ENCODE measurements around the gene RBFOX2. TPM values are rescaled to one million over a fixed set of nuclear protein-coding genes. Genes with fewer than 3 reads are reported as not detected.

RBFOX2 gene
- total and polyA plus RNA-seq, 2 donors (not counting 1 experiment from before 2014, with no cell fraction given) = not detected

- Histone ChIP-seq H3K36me3 (replicated peaks in 1 of 2; ENCODE audit: control extremely low read depth in 1 of 2, control insufficient read depth in 1 of 2, extremely low read depth in 1 of 2, insufficient read depth in 2 of 2, low read length in 1 of 2) (no peaks in the 10 kb centered on the region), H2AFZ (ENCODE audit: insufficient read depth, low read depth, low read length, poor library complexity, severe bottlenecking) (no peak overlapping the region), H4K20me1 (ENCODE audit: control insufficient read depth, insufficient read depth, low read length, poor library complexity, severe bottlenecking) (no peaks in the 10 kb centered on the region), H3K79me2 (ENCODE audit: control insufficient read depth, insufficient read depth, low read length) (no peaks in the 10 kb centered on the region), H3K9ac (ENCODE audit: low read length) (no peak overlapping the region), H3K9me3 (ENCODE audit: control extremely low read depth in 1 of 3, control insufficient read depth in 2 of 3, insufficient read depth in 1 of 3, low read length in 2 of 3) (no peaks in the 10 kb centered on the region), H3K27ac (ENCODE audit: low read length in 2 of 2) (no peak overlapping the region), H3K4me2 (replicated peaks; ENCODE audit: low read depth, low read length, poor library complexity, severe bottlenecking) (no peak overlapping the region), H3K4me1 (ENCODE audit: control insufficient read depth in 2 of 2, insufficient read depth in 2 of 2, low read length in 2 of 2) (peaks cover 0 to 6% of the 10 kb centered on the region in 2 donors), H3K27me3 (replicated peaks in 1 of 4; ENCODE audit: control extremely low read depth in 1 of 4, control insufficient read depth in 3 of 4, insufficient read depth in 4 of 4, low read length in 3 of 4) (peaks cover 0 to 17% (median 13%) of the 10 kb centered on the region in 4 experiments), H3K4me3 (ENCODE audit: control extremely low read depth in 1 of 5, extremely low read depth in 1 of 5, insufficient read depth in 1 of 5, low read depth in 2 of 5, low read length in 4 of 5) (no peak overlapping the region)
- POLR2A ChIA-PET = no interaction called here
- TF ChIP-seq EZH2 (IDR thresholded peaks at IDR 0.05; ENCODE audit: borderline replicate concordance, insufficient read depth, low read depth, low read length, poor library complexity, severe bottlenecking) = no peak
- TF ChIP-seq CTCF (IDR thresholded peaks at IDR 0.05) = no peak
- DNase-seq = no peak
- intact Hi-C loops (cut with micrococcal nuclease) = no loop called here
- no CpG with 5 or more reads among the region's 3 CpGs for WGBS (ENCODE audit: insufficient coverage)
- Mint-ChIP-seq H3K27ac (no peak overlapping the region), H3K9me3 (ENCODE audit: insufficient read depth) (no peaks in the 10 kb centered on the region), H3K4me3 (no peak overlapping the region), H3K27me3 (peaks cover 33% of the 10 kb centered on the region), H3K4me1 (peaks cover 4% of the 10 kb centered on the region)
- ATAC-seq (ENCODE audit: low read depth) = no peak
- CTCF ChIA-PET = no interaction called here
Observed at GRCh38 chr22:35841907-35842518, 186.6 kb downstream of the RBFOX2 start.

- no peak overlapping the region for H2AFZ ChIP-seq (ENCODE audit: insufficient read depth, low read depth, low read length, poor library complexity, severe bottlenecking)
- no peak overlapping the region for H3K4me3 ChIP-seq (ENCODE audit: control extremely low read depth in 1 of 5, extremely low read depth in 1 of 5, insufficient read depth in 1 of 5, low read depth in 2 of 5, low read length in 4 of 5)
- ATAC-seq (ENCODE audit: low read depth) = no peak
- Mint-ChIP-seq H3K27me3 (peaks cover 37% of the 10 kb centered on the region), H3K4me3 (no peak overlapping the region), H3K27ac (no peak overlapping the region), H3K9me3 (ENCODE audit: insufficient read depth) (no peaks in the 10 kb centered on the region), H3K4me1 (peaks cover 4% of the 10 kb centered on the region)
- no peak overlapping the region for H3K9ac ChIP-seq (ENCODE audit: low read length)
- peaks cover 0 to 6% of the 10 kb centered on the region in 2 donors for H3K4me1 ChIP-seq (ENCODE audit: control insufficient read depth in 2 of 2, insufficient read depth in 2 of 2, low read length in 2 of 2)
- TF ChIP-seq CTCF (IDR thresholded peaks at IDR 0.05) = no peak
- TF ChIP-seq EZH2 (IDR thresholded peaks at IDR 0.05; ENCODE audit: borderline replicate concordance, insufficient read depth, low read depth, low read length, poor library complexity, severe bottlenecking) = no peak
- peaks cover 0 to 17% (median 13%) of the 10 kb centered on the region in 4 experiments for H3K27me3 ChIP-seq (replicated peaks in 1 of 4; ENCODE audit: control extremely low read depth in 1 of 4, control insufficient read depth in 3 of 4, insufficient read depth in 4 of 4, low read length in 3 of 4)
- no peak overlapping the region for H3K27ac ChIP-seq (ENCODE audit: low read length in 2 of 2)
- intact Hi-C loops (cut with micrococcal nuclease) = no loop called here
- no peaks in the 10 kb centered on the region for H3K79me2 ChIP-seq (ENCODE audit: control insufficient read depth, insufficient read depth, low read length)
- no peak overlapping the region for H3K4me2 ChIP-seq (replicated peaks; ENCODE audit: low read depth, low read length, poor library complexity, severe bottlenecking)
- DNase-seq = no peak
- no peaks in the 10 kb centered on the region for H3K9me3 ChIP-seq (ENCODE audit: control extremely low read depth in 1 of 3, control insufficient read depth in 2 of 3, insufficient read depth in 1 of 3, low read length in 2 of 3)
- H4K20me1 ChIP-seq (ENCODE audit: control insufficient read depth, insufficient read depth, low read length, poor library complexity, severe bottlenecking) = no peaks in the 10 kb centered on the region
- ChIA-PET CTCF (interaction anchor here (0.8 to 1.0 kb wide), 2 partner anchors 11 to 205 kb away, joined by 3 to 4 read pairs; no protein-coding TSS in a partner anchor), POLR2A (no interaction called here)
- no peaks in the 10 kb centered on the region for H3K36me3 ChIP-seq (replicated peaks in 1 of 2; ENCODE audit: control extremely low read depth in 1 of 2, control insufficient read depth in 1 of 2, extremely low read depth in 1 of 2, insufficient read depth in 2 of 2, low read length in 1 of 2)
- 3% methylated on average over 6 of the region's 9 CpGs for WGBS (ENCODE audit: insufficient coverage)
Observed at GRCh38 chr22:35840302-35840739, 188.3 kb downstream of the RBFOX2 start.

All from B cell (primary cell).